ENCODE data around the gene DTNA.

GRCh38 chr18:34873986-34874580, 164.0 kb downstream of the DTNA start:
- TF ChIP-seq CTCF (IDR thresholded peaks at IDR 0.05) (no peak), POLR2A (IDR thresholded peaks at IDR 0.05) (no peak)

All from Peyer's patch (tissue), 4 donors.